IMR-90 (cell line): ENCODE data around the gene CMIP. TPM values are rescaled to one million over a fixed set of nuclear protein-coding genes. Genes with fewer than 3 reads are reported as not detected.
A peak's percentile ranks its signal among the peaks of the same experiment; 100 is the strongest.

ENCODE experiments used
- ATAC-seq: fragments of 200-7000 bp; cut with Tn5 transposase; 2 replicates; pipeline ENCODE4 v1.9.1; 2020; ENCODE audit warnings: low read depth, mild to moderate bottlenecking, moderate library complexity
- BruUV-seq: library from RNA; stranded (reverse); fragments of 400-500 nt; replicated peaks from 2 replicates; lab custom pipeline; 2021; lab: Mats Ljungman, UMichigan
- CTCF ChIA-PET: fragments of 300-600 bp; formaldehyde crosslinking; extraction: SDS; loops from one replicate; lab custom pipeline; 2021; ENCODE audit warnings: antibody characterized with exemption; lab: Yijun Ruan, JAX
- POLR2A ChIA-PET: fragments of 300-600 bp; sonication (Branson Sonifier 250); formaldehyde crosslinking; loops from one replicate; lab custom pipeline; 2022; ENCODE audit warnings: antibody characterized with exemption; ENCODE audit not compliant: unreplicated experiment; lab: Charles Lee
- DNase-seq: peaks from one replicate; pipeline ENCODE4 v3.0.0; 2013
- H2AFZ ChIP-seq: replicated peaks from 2 replicates; pipeline ENCODE3; 2013; ENCODE audit warnings: low read length, mild to moderate bottlenecking; ENCODE audit not compliant: poor library complexity
- H2AK5ac ChIP-seq: 2 replicates; pipeline ENCODE4 v1.6.1; 2013; ENCODE audit warnings: low read depth, low read length, inconsistent platforms
- H2AK9ac ChIP-seq: replicated peaks from 2 replicates; pipeline ENCODE3; 2013; ENCODE audit warnings: mild to moderate bottlenecking, low read depth, low read length, moderate library complexity; ENCODE audit not compliant: poor library complexity
- H2BK120ac ChIP-seq: 2 replicates; pipeline ENCODE4 v1.6.1; 2013; ENCODE audit warnings: low read depth, low read length, inconsistent platforms
- H2BK15ac ChIP-seq: 3 replicates; pipeline ENCODE4 v1.6.1; 2013; ENCODE audit warnings: low read depth, low read length, inconsistent platforms
- H2BK20ac ChIP-seq: 2 replicates; pipeline ENCODE4 v1.6.1; 2013; ENCODE audit warnings: low read depth, mild to moderate bottlenecking, inconsistent platforms, low read length, moderate library complexity
- H2BK5ac ChIP-seq: 2 replicates; pipeline ENCODE4 v1.6.1; 2013; ENCODE audit warnings: mild to moderate bottlenecking, low read depth, low read length, inconsistent platforms; ENCODE audit not compliant: poor library complexity, severe bottlenecking
- H3K14ac ChIP-seq: replicated peaks from 2 replicates; pipeline ENCODE4 v1.6.1; 2013; ENCODE audit warnings: low read depth, low read length, inconsistent platforms
- H3K18ac ChIP-seq: 2 replicates; pipeline ENCODE4 v1.6.1; 2013; ENCODE audit warnings: low read depth, low read length, control low read depth
- H3K23ac ChIP-seq: 2 replicates; pipeline ENCODE4 v1.6.1; 2013; ENCODE audit warnings: low read depth, low read length, inconsistent platforms
- H3K27ac ChIP-seq: 2 replicates; pipeline ENCODE4 v1.5.1; 2013; ENCODE audit warnings: mild to moderate bottlenecking, control low read depth, low read length; ENCODE audit not compliant: insufficient read depth
- H3K27me3 ChIP-seq: 2 replicates; pipeline ENCODE4 v1.6.1; 2013; ENCODE audit warnings: low read length; ENCODE audit not compliant: control insufficient read depth, insufficient read depth
- H3K36me3 ChIP-seq: 2 replicates; pipeline ENCODE4 v1.6.1; 2013; ENCODE audit warnings: low read length, mixed read lengths; ENCODE audit not compliant: control insufficient read depth, insufficient read depth
- H3K4ac ChIP-seq: 2 replicates; pipeline ENCODE4 v1.6.1; 2013; ENCODE audit warnings: low read depth, low read length, inconsistent platforms
- H3K4me1 ChIP-seq: 2 replicates; pipeline ENCODE4 v1.6.1; 2013; ENCODE audit warnings: low read length, mixed read lengths; ENCODE audit not compliant: control insufficient read depth, insufficient read depth
- H3K4me2 ChIP-seq: 2 replicates; pipeline ENCODE4 v1.6.1; 2013; ENCODE audit warnings: low read depth, mild to moderate bottlenecking, control low read depth, low read length, moderate library complexity
- H3K4me3 ChIP-seq: 2 replicates; pipeline ENCODE4 v1.5.1; 2013; ENCODE audit warnings: low read depth, mild to moderate bottlenecking, control low read depth, low read length, moderate library complexity; ENCODE audit not compliant: insufficient read depth
- H3K56ac ChIP-seq: 2 replicates; pipeline ENCODE4 v1.6.1; 2013; ENCODE audit warnings: low read length, inconsistent platforms; ENCODE audit not compliant: insufficient read depth; ENCODE audit errors: extremely low read depth
- H3K79me1 ChIP-seq, 2 experiments: 2 replicates each; pipeline ENCODE4 v1.6.1; 2013; ENCODE audit warnings: low read length in 2 of 2, inconsistent platforms in 1 of 2, low read depth in 1 of 2
- H3K9ac ChIP-seq: 2 replicates; pipeline ENCODE4 v1.6.1; 2013; ENCODE audit warnings: low read depth, low read length, control low read depth
- H3K9me1 ChIP-seq: 2 replicates; pipeline ENCODE4 v1.6.1; 2013; ENCODE audit warnings: low read length, inconsistent platforms; ENCODE audit not compliant: insufficient read depth
- H3K9me3 ChIP-seq: 2 replicates; pipeline ENCODE4 v1.6.1; 2013; ENCODE audit warnings: low read length; ENCODE audit not compliant: control insufficient read depth, insufficient read depth
- H4K20me1 ChIP-seq: 2 replicates; pipeline ENCODE4 v1.6.1; 2013; ENCODE audit warnings: low read length, inconsistent platforms; ENCODE audit not compliant: insufficient read depth
- H4K5ac ChIP-seq: 2 replicates; pipeline ENCODE4 v1.6.1; 2013; ENCODE audit warnings: mild to moderate bottlenecking, low read depth, low read length, control low read depth
- H4K8ac ChIP-seq, 2 experiments: 2 replicates each; pipeline ENCODE4 v1.6.1; 2013; ENCODE audit warnings: low read depth in 2 of 2, low read length in 2 of 2, control low read depth in 1 of 2, inconsistent platforms in 1 of 2
- H4K91ac ChIP-seq: 2 replicates; pipeline ENCODE4 v1.6.1; 2013; ENCODE audit warnings: low read depth, low read length, inconsistent platforms; ENCODE audit not compliant: insufficient read depth
- FOS ChIP-seq: fragments of 150-350 bp; IDR thresholded peaks from 2 replicates; pipeline ENCODE4 v1.6.1; 2016; ENCODE audit warnings: low read depth, low read length
- MAFK ChIP-seq: IDR thresholded peaks from 2 replicates; pipeline ENCODE4 v1.6.1; 2012; ENCODE audit warnings: low read depth, low read length, improper control_type of control experiment
- SMC3 ChIP-seq: fragments of 150-350 bp; IDR thresholded peaks from 2 replicates; pipeline ENCODE4 v1.6.1; 2016; ENCODE audit warnings: low read depth, mild to moderate bottlenecking, antibody characterized with exemption, low read length, moderate library complexity
- USF2 ChIP-seq: fragments of 150-350 bp; IDR thresholded peaks from 2 replicates; pipeline ENCODE4 v1.6.1; 2017; ENCODE audit warnings: mild to moderate bottlenecking, antibody characterized with exemption, low read length, low read depth
- whole genome bisulfite sequencing, 2 experiments: methylation state at CpG; one replicate each; pipeline versions ENCODE4 v1.1.5 to v1.1.7; 2013; ENCODE audit warnings: missing lambda C conversion rate in 2 of 2; ENCODE audit not compliant: insufficient read length in 1 of 2; ENCODE audit errors: extremely low coverage in 2 of 2; 5-methylcytosine and 5-hydroxymethylcytosine counted together
- dilution Hi-C: fragments of 300-500 bp; cut with HindIII; formaldehyde crosslinking; loops from one replicate; pipeline ENCODE4 v1.14.3; 2018; ENCODE audit warnings: low sequenced_read_pairs; ENCODE audit not compliant: unreplicated experiment
- in situ Hi-C: fragments of 300-500 bp; cut with MboI; formaldehyde crosslinking; loops from 3 replicates; pipeline ENCODE4 v1.14.3; 2019; ENCODE audit warnings: low sequenced_read_pairs, inconsistent platforms, mixed read lengths
- intact Hi-C: fragments of 100-400 bp; cut with micrococcal nuclease; formaldehyde crosslinking; loops from 2 replicates; pipeline ENCODE4 v1.10.0; 2022
- polyA plus RNA-seq, 3 experiments: library from polyadenylated mRNA; depleted of rRNA; stranded (reverse); fragments of >200 nt; gene quantifications; 2 replicates each; pipeline ENCODE4 v1.2.3, GENCODE V29; 2012; ENCODE audit warnings: low replicate concordance in 1 of 3
- total RNA-seq: library from RNA; depleted of rRNA; stranded (reverse); fragments of >200 nt; gene quantifications from 2 replicates; pipeline ENCODE4 v1.2.3, GENCODE V29; 2012

Gene CMIP
- total and polyA plus RNA-seq, 2 of the 4 experiments (the other 2 are of a cell fraction): 3.2 to 11.6 TPM

GRCh38 chr16:81413245-81413990, 31.2 kb upstream of the CMIP start:
- H3K14ac ChIP-seq: no peak overlapping the region
- H2AFZ ChIP-seq: no peak overlapping the region
- no peak overlapping the region for H4K8ac ChIP-seq
- no peak overlapping the region for H3K4me2 ChIP-seq
- no peak overlapping the region for H4K91ac ChIP-seq
- CTCF ChIA-PET: no interaction called here
- no peak overlapping the region for H2BK120ac ChIP-seq
- no peak overlapping the region for H2BK5ac ChIP-seq
- dilution Hi-C loops (no loop called here), intact Hi-C loops (no loop called here), in situ Hi-C loops (no loop called here)
- DNase-seq: no peak
- H3K4ac ChIP-seq: no peak overlapping the region
- H3K23ac ChIP-seq: no peak overlapping the region
- H3K36me3 ChIP-seq: no peaks in the 10 kb centered on the region
- peak; percentile 44; the same call in 1 of the 2 replicates for TF ChIP-seq MAFK
- no peak for TF ChIP-seq SMC3
- TF ChIP-seq FOS: no peak
- no peak for TF ChIP-seq USF2
- no peak overlapping the region for H3K27ac ChIP-seq
- POLR2A ChIA-PET: no interaction called here
- no peak overlapping the region for H2AK5ac ChIP-seq
- H3K56ac ChIP-seq: no peak overlapping the region
- H2BK20ac ChIP-seq: no peak overlapping the region
- H3K27me3 ChIP-seq: peaks cover 5% of the 10 kb centered on the region
- no peak for ATAC-seq
- H3K18ac ChIP-seq: no peak overlapping the region
- peaks cover 3% of the 10 kb centered on the region; the same call in 1 of the 2 replicates for H3K4me1 ChIP-seq
- no peak overlapping the region for H3K4me3 ChIP-seq
- no peak overlapping the region for H2BK15ac ChIP-seq
- H2AK9ac ChIP-seq: peak overlapping the region; percentile 15
- no peaks in the 10 kb centered on the region for H4K20me1 ChIP-seq
- H4K5ac ChIP-seq: no peak overlapping the region
- no peaks in the 10 kb centered on the region for H3K79me1 ChIP-seq
- WGBS, 2 experiments: 90% methylated on average over 6 of the region's 11 CpGs; no CpG with 5 or more reads in 1 of the 2 experiments
- no peaks in the 10 kb centered on the region for H3K9me1 ChIP-seq
- no peak overlapping the region for H3K9ac ChIP-seq
- BruUV-seq: no TSS peak
- H3K9me3 ChIP-seq: no peaks in the 10 kb centered on the region
